RCC 7860 (cell line): ENCODE results near the gene PARN.
"Not testable (repeated sequence)": the region's sequence is repeated elsewhere in the genome, so short reads cannot be mapped to it uniquely, and the experiment has no call there.

Experiments
- DNase-seq: peaks from one replicate; pipeline ENCODE4 v3.0.0-alpha.2; 2015; ENCODE audit warnings: low spot score
- FAIRE-seq: peaks from 2 replicates; lab custom pipeline; 2012; peaks lifted over from hg19 to GRCh38; lab: Jason Lieb, UNC

PARN gene

GRCh38 chr16:14445937-14446715, 183.9 kb downstream of the PARN start:
- no peak for FAIRE-seq
- DNase-seq, result no peak

- FAIRE-seq (no peak), DNase-seq (no peak)
Observed at GRCh38 chr16:14444979-14445810, 184.9 kb downstream of the PARN start.

GRCh38 chr16:14441533-14441932, 188.5 kb downstream of the PARN start:
- DNase-seq, FAIRE-seq: not testable (repeated sequence)

- DNase-seq (no peak), FAIRE-seq (no peak)
Observed at GRCh38 chr16:14438256-14438655, 191.8 kb downstream of the PARN start.

- no peak for DNase-seq
- no peak for FAIRE-seq
Observed at GRCh38 chr16:14437426-14437825, 192.6 kb downstream of the PARN start.

- FAIRE-seq, result no peak
- no peak for DNase-seq
Observed at GRCh38 chr16:14436401-14436955, 193.6 kb downstream of the PARN start.

GRCh38 chr16:14434860-14435259, 195.2 kb downstream of the PARN start:
- DNase-seq (no peak), FAIRE-seq (no peak)

GRCh38 chr16:14428971-14429637, 201.0 kb downstream of the PARN start:
- DNase-seq, result not testable (repeated sequence)

GRCh38 chr16:14428043-14428442, 202.0 kb downstream of the PARN start:
- FAIRE-seq (no peak), DNase-seq (no peak)

More at GRCh38 chr16:14428971-14429637, 201.0 kb downstream of the PARN start:
- not testable (repeated sequence) for FAIRE-seq

- FAIRE-seq, result no peak
Observed at GRCh38 chr16:14427371-14427948, 202.6 kb downstream of the PARN start.

GRCh38 chr16:14424595-14424994, 205.5 kb downstream of the PARN start:
- FAIRE-seq, result no peak
- DNase-seq, result no peak

More at GRCh38 chr16:14427371-14427948, 202.6 kb downstream of the PARN start:
- no peak for DNase-seq

- DNase-seq (no peak), FAIRE-seq (no peak)
Observed at GRCh38 chr16:14423344-14423743, 206.7 kb downstream of the PARN start.

- DNase-seq (no peak), FAIRE-seq (no peak)
Observed at GRCh38 chr16:14420721-14421488, 209.2 kb downstream of the PARN start.

- DNase-seq, FAIRE-seq: not testable (repeated sequence)
Observed at GRCh38 chr16:14420243-14420642, 209.8 kb downstream of the PARN start.

GRCh38 chr16:14419817-14420216, 210.2 kb downstream of the PARN start:
- no peak for FAIRE-seq

GRCh38 chr16:14418795-14419225, 211.2 kb downstream of the PARN start:
- FAIRE-seq, result no peak
- DNase-seq, result no peak

More at GRCh38 chr16:14419817-14420216, 210.2 kb downstream of the PARN start:
- no peak for DNase-seq

GRCh38 chr16:14416184-14416583, 213.9 kb downstream of the PARN start:
- FAIRE-seq (no peak), DNase-seq (no peak)

- FAIRE-seq (no peak), DNase-seq (no peak)
Observed at GRCh38 chr16:14415291-14415690, 214.8 kb downstream of the PARN start.

GRCh38 chr16:14409563-14409962, 220.5 kb downstream of the PARN start:
- DNase-seq (peak; percentile 85), FAIRE-seq (peak; percentile 86)
